ENCODE results near the gene RAD54L. TPM values are rescaled to one million over a fixed set of nuclear protein-coding genes. Genes with fewer than 3 reads are reported as not detected.

The RAD54L gene
- total RNA-seq (2014; rRNA removed; shearing (Covaris generic)): 10.3 and 10.4 TPM in 2 replicates

GRCh38 chr1:46247436-46248121, at the start of gene RAD54L:
Gene RAD54L (plus strand): TSS chr1:46247763. CDS start chr1:46248406, 643 bp downstream.
- H3K4me1 ChIP-seq (replicated peaks): peaks cover 21% of the 10 kb centered on the region
- DNase-seq (ENCODE audit: low read depth in 1 of 2, low spot score in 2 of 2): peak; percentile 96 to 99

DNA sequence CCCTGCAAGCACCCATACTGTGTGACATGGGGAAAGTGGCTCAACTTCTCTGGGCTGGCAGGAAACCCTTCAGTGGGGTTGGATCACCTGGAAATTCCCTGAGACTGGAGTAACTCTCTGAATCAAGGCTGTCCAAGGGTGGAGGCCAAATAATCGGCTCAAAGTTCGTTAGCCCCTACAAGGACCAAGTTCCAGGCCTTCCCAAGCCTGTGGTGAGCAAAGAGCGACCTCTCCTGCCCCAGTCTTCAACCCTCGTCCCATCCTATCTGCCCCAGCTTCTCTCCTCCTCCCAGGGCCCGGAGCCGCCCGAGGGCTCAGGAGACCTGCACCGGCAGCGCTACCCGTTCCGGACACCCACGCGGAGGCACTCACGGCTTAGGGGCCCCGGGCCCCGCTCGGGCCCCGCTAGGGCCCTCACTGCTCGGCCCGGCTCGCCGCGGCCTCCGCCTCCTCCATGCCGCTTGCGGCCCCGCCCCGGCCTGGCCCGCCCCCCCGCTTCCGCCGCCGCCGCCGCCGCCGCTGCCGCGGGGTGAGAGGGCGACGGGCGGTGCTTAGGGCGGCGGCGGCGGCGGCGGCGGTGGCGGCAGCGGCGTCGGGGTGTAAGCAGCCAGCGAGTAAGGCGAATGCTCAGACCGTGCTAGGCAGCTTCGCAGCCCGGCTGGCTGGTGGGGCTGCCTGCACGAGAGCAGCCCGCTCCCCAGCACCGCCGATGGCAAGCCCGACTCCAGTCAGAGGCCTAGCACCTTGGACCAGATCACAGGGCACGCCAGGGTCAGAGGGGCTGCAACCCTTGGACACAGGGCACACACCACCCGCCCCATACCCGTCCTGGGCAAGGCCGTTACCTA, 49.4 kb upstream of the RAD54L start, which contains the start of gene POMGNT1:
POMGNT1 (minus strand) TSS at position 471 of the 848 bp plus-strand sequence. CDS start 613 bp downstream, outside the sequence.
- Histone ChIP-seq H3K4me1 (replicated peaks) (peaks cover 25% of the 10 kb centered on the region), H3K27me3 (replicated peaks) (no peaks in the 10 kb centered on the region), H3K36me3 (peaks cover 28% of the 10 kb centered on the region), H3K4me3 (peak within 1 kb of the TSS; percentile 86), H3K9me3 (replicated peaks) (no peaks in the 10 kb centered on the region), H3K27ac (peak within 1 kb of the TSS; percentile 64)
- peak; percentile 57 to 70 for DNase-seq (ENCODE audit: low read depth in 1 of 2, low spot score in 2 of 2)

More at GRCh38 chr1:46247436-46248121, at the start of gene RAD54L:
- Histone ChIP-seq H3K27ac (peak within 1 kb of the TSS; percentile 79), H3K27me3 (replicated peaks) (no peaks in the 10 kb centered on the region), H3K36me3 (peaks cover 37% of the 10 kb centered on the region), H3K4me3 (peak within 1 kb of the TSS; percentile 69), H3K9me3 (replicated peaks) (no peaks in the 10 kb centered on the region)

DNA sequence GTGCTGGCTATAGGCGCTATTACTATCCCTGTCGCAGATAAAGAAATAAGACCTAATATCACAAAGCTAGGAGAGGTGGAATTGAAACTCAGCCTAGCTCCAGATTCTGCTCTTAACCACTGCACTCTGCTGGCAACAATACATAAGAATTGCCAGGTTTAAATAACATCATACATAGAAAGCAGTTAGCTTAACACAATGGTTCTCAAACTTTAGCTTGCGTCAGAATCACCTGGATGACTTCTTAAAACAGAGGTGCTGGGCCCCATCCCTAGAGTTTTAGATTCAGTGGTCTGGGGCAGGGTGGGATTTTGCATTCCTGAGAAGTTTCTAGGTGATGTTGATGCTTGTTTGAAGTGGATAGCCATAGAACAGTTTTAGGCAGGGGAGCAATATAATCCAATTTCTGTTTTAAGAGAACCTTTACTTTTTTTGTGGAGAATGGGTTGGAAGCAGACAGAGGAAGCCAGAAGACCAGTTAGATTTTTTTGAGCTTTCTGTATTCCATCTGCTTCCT, 48.3 kb upstream of the RAD54L start:
- Histone ChIP-seq H3K27ac (no peak overlapping the region), H3K27me3 (replicated peaks) (no peaks in the 10 kb centered on the region), H3K36me3 (peaks cover 21% of the 10 kb centered on the region; the same call in 1 of the 2 replicates), H3K4me1 (replicated peaks) (peaks cover 29% of the 10 kb centered on the region), H3K4me3 (peak overlapping the region; percentile 86), H3K9me3 (replicated peaks) (no peaks in the 10 kb centered on the region)
- DNase-seq (ENCODE audit: low read depth in 1 of 2, low spot score in 2 of 2): no peak

DNA sequence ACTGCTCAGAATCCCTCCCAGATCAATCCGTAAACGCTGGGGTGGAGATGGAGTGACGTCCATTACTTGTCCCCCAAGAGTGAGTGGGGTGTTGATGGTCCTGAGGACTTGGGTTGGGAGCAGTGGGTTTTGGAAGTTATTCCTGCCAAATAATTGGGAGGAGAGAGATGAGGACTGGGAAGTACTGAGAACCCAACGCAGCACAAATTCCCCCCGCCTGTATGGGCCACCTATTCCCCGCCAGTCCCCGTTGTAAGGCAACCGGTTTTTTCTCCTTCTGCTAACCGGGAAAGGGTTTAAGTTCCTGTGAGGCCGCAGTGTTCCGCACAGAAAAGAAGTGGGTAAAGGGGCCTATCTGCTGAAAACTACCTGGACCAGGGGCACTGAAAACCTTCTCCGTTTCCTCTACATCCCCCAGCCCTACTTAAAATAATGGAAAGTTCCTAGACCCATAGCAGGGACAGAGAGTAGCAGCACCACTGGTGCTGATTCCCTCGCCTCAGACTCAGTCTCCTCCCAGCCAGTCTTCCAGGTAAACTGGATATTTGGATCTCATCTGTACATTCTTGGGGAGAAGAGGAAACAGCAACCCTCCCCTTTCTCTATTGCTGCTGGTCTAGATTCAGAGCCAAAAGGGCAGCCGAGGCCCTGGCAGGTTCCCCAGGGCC, 43.7 kb upstream of the RAD54L start:
- Histone ChIP-seq H3K4me3 (peak overlapping the region; percentile 51), H3K4me1 (replicated peaks) (peaks cover 15% of the 10 kb centered on the region), H3K36me3 (no peaks in the 10 kb centered on the region), H3K27me3 (replicated peaks) (no peaks in the 10 kb centered on the region), H3K27ac (no peak overlapping the region), H3K9me3 (replicated peaks) (no peaks in the 10 kb centered on the region)
- DNase-seq (ENCODE audit: low read depth in 1 of 2, low spot score in 2 of 2): no peak

DNA sequence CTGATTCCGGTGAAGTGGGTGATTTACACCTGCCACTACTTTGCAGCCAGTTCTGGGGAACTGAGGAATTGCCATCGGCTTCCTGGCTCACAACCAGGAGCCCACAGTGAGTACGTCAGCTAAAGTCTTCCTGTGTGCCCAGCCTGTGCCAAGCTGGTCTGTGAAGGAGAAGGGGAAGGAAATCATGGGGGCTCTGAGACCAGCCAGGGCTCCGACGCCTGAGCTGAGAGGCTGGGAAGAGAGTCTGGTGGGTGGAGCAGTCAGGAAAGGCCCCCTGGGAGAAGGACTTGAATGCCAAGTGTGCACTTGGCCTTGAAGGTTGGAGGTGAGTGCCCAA, 43.2 kb upstream of the RAD54L start:
- Histone ChIP-seq H3K36me3 (no peaks in the 10 kb centered on the region), H3K27me3 (replicated peaks) (no peaks in the 10 kb centered on the region), H3K27ac (no peak overlapping the region), H3K9me3 (replicated peaks) (no peaks in the 10 kb centered on the region), H3K4me1 (replicated peaks) (peaks cover 10% of the 10 kb centered on the region), H3K4me3 (no peak overlapping the region)
- DNase-seq (ENCODE audit: low read depth in 1 of 2, low spot score in 2 of 2): no peak

DNA sequence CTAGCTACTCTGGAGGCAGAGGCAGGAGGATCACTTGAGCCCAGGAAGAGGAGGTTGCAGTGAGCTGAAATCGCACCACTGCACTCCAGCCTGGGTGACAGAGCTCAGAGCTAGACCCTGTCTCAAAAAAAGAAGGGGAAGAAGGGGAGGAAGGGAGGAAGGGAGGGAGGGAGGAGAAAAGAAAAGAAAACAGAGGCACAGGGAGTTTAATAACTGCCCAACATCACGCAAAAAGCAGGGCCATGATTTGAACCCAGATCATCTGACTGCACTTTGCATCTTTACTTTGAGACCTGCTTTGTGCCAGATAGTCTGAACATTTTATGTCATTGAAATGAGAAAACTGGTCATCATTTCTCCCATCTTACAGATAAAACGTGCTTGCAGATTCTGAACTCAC, 42.4 kb upstream of the RAD54L start:
- no peak overlapping the region for H3K4me3 ChIP-seq
- no peaks in the 10 kb centered on the region for H3K36me3 ChIP-seq
- H3K27me3 ChIP-seq (replicated peaks): no peaks in the 10 kb centered on the region
- peaks cover 10% of the 10 kb centered on the region for H3K4me1 ChIP-seq (replicated peaks)
- H3K27ac ChIP-seq: no peak overlapping the region
- no peaks in the 10 kb centered on the region for H3K9me3 ChIP-seq (replicated peaks)
- no peak for DNase-seq (ENCODE audit: low read depth in 1 of 2, low spot score in 2 of 2)

- DNase-seq (ENCODE audit: low read depth in 1 of 2, low spot score in 2 of 2): no peak
- Histone ChIP-seq H3K36me3 (no peaks in the 10 kb centered on the region), H3K9me3 (replicated peaks) (no peaks in the 10 kb centered on the region), H3K4me1 (replicated peaks) (peaks cover 10% of the 10 kb centered on the region), H3K27ac (no peak overlapping the region), H3K27me3 (replicated peaks) (no peaks in the 10 kb centered on the region), H3K4me3 (no peak overlapping the region)
Observed at GRCh38 chr1:46205791-46206190, 41.8 kb upstream of the RAD54L start.

GRCh38 chr1:46206399-46206798, 41.2 kb upstream of the RAD54L start:
- Histone ChIP-seq H3K27me3 (replicated peaks) (no peaks in the 10 kb centered on the region), H3K4me1 (replicated peaks) (peaks cover 10% of the 10 kb centered on the region), H3K36me3 (no peaks in the 10 kb centered on the region), H3K4me3 (no peak overlapping the region), H3K9me3 (replicated peaks) (no peaks in the 10 kb centered on the region), H3K27ac (no peak overlapping the region)
- no peak for DNase-seq (ENCODE audit: low read depth in 1 of 2, low spot score in 2 of 2)

GRCh38 chr1:46210561-46210960, 37.0 kb upstream of the RAD54L start:
- Histone ChIP-seq H3K9me3 (replicated peaks) (no peaks in the 10 kb centered on the region), H3K36me3 (no peaks in the 10 kb centered on the region), H3K4me1 (replicated peaks) (no peaks in the 10 kb centered on the region), H3K27ac (no peak overlapping the region), H3K27me3 (replicated peaks) (no peaks in the 10 kb centered on the region), H3K4me3 (no peak overlapping the region)
- DNase-seq (ENCODE audit: low read depth in 1 of 2, low spot score in 2 of 2): no peak

GRCh38 chr1:46211051-46211450, 36.5 kb upstream of the RAD54L start:
- Histone ChIP-seq H3K27me3 (replicated peaks) (no peaks in the 10 kb centered on the region), H3K9me3 (replicated peaks) (no peaks in the 10 kb centered on the region), H3K36me3 (no peaks in the 10 kb centered on the region)

DNA sequence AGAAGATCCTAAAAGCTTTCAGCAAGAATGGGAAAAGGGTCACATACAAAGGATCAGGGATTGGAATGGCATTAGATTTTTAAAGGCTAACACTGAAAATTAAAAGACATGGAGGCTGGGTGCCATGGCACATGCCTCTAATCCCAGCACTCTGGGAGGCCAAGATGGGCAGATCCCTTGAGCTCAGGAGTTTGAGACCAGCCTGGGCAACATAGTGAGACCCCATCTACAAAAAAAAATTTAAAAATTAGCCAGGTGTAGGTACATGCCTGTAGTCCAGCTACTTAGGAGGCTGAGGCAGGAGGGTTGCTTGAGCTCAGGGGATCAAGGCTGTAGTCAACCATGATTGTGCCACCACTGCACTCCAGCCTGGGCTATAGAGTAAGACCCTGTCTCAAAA, 32.1 kb upstream of the RAD54L start:
- no peaks in the 10 kb centered on the region for H3K27me3 ChIP-seq (replicated peaks)
- H3K4me3 ChIP-seq: no peak overlapping the region
- no peak overlapping the region for H3K27ac ChIP-seq
- 0 out of 2 replicates have a peak, but pooled peaks cover 4% of the 10 kb centered on the region for H3K4me1 ChIP-seq (replicated peaks)
- DNase-seq (ENCODE audit: low read depth in 1 of 2, low spot score in 2 of 2): no peak
- no peaks in the 10 kb centered on the region for H3K36me3 ChIP-seq
- no peaks in the 10 kb centered on the region for H3K9me3 ChIP-seq (replicated peaks)

More at GRCh38 chr1:46211051-46211450, 36.5 kb upstream of the RAD54L start:
- H3K4me3 ChIP-seq: no peak overlapping the region
- DNase-seq (ENCODE audit: low read depth in 1 of 2, low spot score in 2 of 2): no peak
- H3K4me1 ChIP-seq (replicated peaks): no peaks in the 10 kb centered on the region
- no peak overlapping the region for H3K27ac ChIP-seq

- 0 out of 2 replicates have a peak, but pooled peaks cover 4% of the 10 kb centered on the region for H3K4me1 ChIP-seq (replicated peaks)
- no peaks in the 10 kb centered on the region for H3K36me3 ChIP-seq
- no peaks in the 10 kb centered on the region for H3K9me3 ChIP-seq (replicated peaks)
- no peak overlapping the region for H3K27ac ChIP-seq
- no peaks in the 10 kb centered on the region for H3K27me3 ChIP-seq (replicated peaks)
- no peak overlapping the region for H3K4me3 ChIP-seq
- no peak for DNase-seq (ENCODE audit: low read depth in 1 of 2, low spot score in 2 of 2)
Observed at GRCh38 chr1:46218443-46218842, 29.1 kb upstream of the RAD54L start.
